Smooth muscle cell (in vitro differentiated cells): Measurements from ENCODE around the gene TBC1D30. TPM values are rescaled to one million over a fixed set of nuclear protein-coding genes. Genes with fewer than 3 reads are reported as not detected.
A peak's percentile ranks its signal among the peaks of the same experiment; 100 is the strongest.

ENCODE experiments used
- DNase-seq: peaks from one replicate; lab custom pipeline; 2025; ENCODE audit not compliant: unreplicated experiment; lab: John Stamatoyannopoulos, UW
- H2AFZ ChIP-seq: fragments of 200-600 bp; sonication (generic); 2 replicates; pipeline ENCODE4 v1.6.0; 2016; ENCODE audit warnings: antibody characterized with exemption, low read depth, mild to moderate bottlenecking
- H3F3A ChIP-seq: fragments of 200-600 bp; sonication (generic); 2 replicates; pipeline ENCODE4 v1.6.0; 2017; ENCODE audit warnings: antibody characterized with exemption, low read depth
- H3K27ac ChIP-seq: fragments of 200-600 bp; sonication (generic); 2 replicates; pipeline ENCODE4 v1.5.1; 2016; ENCODE audit warnings: low read depth, mild to moderate bottlenecking
- H3K27me3 ChIP-seq: fragments of 200-600 bp; sonication (generic); 2 replicates; pipeline ENCODE4 v1.6.1; 2016; ENCODE audit warnings: low read depth, mild to moderate bottlenecking
- H3K36me3 ChIP-seq: fragments of 200-600 bp; sonication (generic); 2 replicates; pipeline ENCODE4 v1.5.1; 2016; ENCODE audit warnings: low read depth
- H3K4me1 ChIP-seq: fragments of 200-600 bp; sonication (generic); 2 replicates; pipeline ENCODE4 v1.5.1; 2016; ENCODE audit warnings: low read depth
- H3K4me2 ChIP-seq: fragments of 200-600 bp; sonication (generic); 2 replicates; pipeline ENCODE4 v1.6.0; 2016; ENCODE audit warnings: mild to moderate bottlenecking
- H3K4me3 ChIP-seq: fragments of 200-600 bp; sonication (generic); 2 replicates; pipeline ENCODE4 v1.5.1; 2016; ENCODE audit warnings: mild to moderate bottlenecking
- H3K79me2 ChIP-seq: fragments of 200-600 bp; sonication (generic); 2 replicates; pipeline ENCODE4 v1.6.0; 2016; ENCODE audit warnings: low read depth, mild to moderate bottlenecking
- H3K9ac ChIP-seq: fragments of 200-600 bp; sonication (generic); 2 replicates; pipeline ENCODE4 v1.6.0; 2016; ENCODE audit warnings: low read depth
- H3K9me3 ChIP-seq: fragments of 200-600 bp; sonication (generic); replicated peaks from 2 replicates; pipeline ENCODE4 v1.5.1; 2016; ENCODE audit warnings: low read depth
- H4K20me1 ChIP-seq: fragments of 200-600 bp; sonication (generic); 2 replicates; pipeline ENCODE4 v1.6.0; 2016; ENCODE audit warnings: low read depth
- CTCF ChIP-seq: fragments of 200-600 bp; sonication (generic); IDR thresholded peaks from 2 replicates; pipeline ENCODE4 v1.5.1; 2017; ENCODE audit warnings: borderline replicate concordance, mild to moderate bottlenecking, antibody characterized with exemption; ENCODE audit not compliant: insufficient read depth, poor library complexity, severe bottlenecking
- WGBS: methylation state at CpG from one replicate; pipeline ENCODE4 v1.1.7; 2016; ENCODE audit warnings: low lambda C conversion rate; 5-methylcytosine and 5-hydroxymethylcytosine counted together
- polyA plus RNA-seq: library from polyadenylated mRNA; unstranded; fragments of >200 nt; fragmentation: Nextera tagmentation; extraction: Ambion mirVana; gene quantifications from 2 replicates; pipeline ENCODE4 v1.2.1, GENCODE V29; 2016
- total RNA-seq: library from RNA; depleted of rRNA; stranded (reverse); fragments of >200 nt; gene quantifications from 2 replicates; pipeline ENCODE4 v1.2.3, GENCODE V29; 2014

The TBC1D30 gene
- total and polyA plus RNA-seq, 2 experiments from 2014 or later: 0.67 to 2.3 TPM

- DNase-seq: no peak
- Histone ChIP-seq H3K9me3 (peaks cover 3% of the 10 kb centered on the region), H3F3A (no peaks in the 10 kb centered on the region), H2AFZ (no peak overlapping the region), H3K27me3 (peaks cover 88% of the 10 kb centered on the region), H3K36me3 (no peaks in the 10 kb centered on the region), H4K20me1 (no peaks in the 10 kb centered on the region), H3K4me1 (no peaks in the 10 kb centered on the region), H3K4me2 (peak overlapping the region; percentile 20), H3K4me3 (peak overlapping the region; percentile 9), H3K27ac (no peak overlapping the region), H3K79me2 (no peaks in the 10 kb centered on the region), H3K9ac (no peak overlapping the region)
- no peak for TF ChIP-seq CTCF
- WGBS: 6% methylated on average over 19 of the region's 19 CpGs
These were observed 1.8 kb downstream of the TBC1D30 start for GRCh38 chr12:64826234-64826633.

GRCh38 chr12:64828713-64829112 is 4.3 kb downstream of the TBC1D30 start:
- H3K4me1 ChIP-seq: no peaks in the 10 kb centered on the region
- no peaks in the 10 kb centered on the region for H3K9me3 ChIP-seq
- no peak for TF ChIP-seq CTCF
- no peaks in the 10 kb centered on the region for H4K20me1 ChIP-seq
- H3K27ac ChIP-seq: no peak overlapping the region
- H3K27me3 ChIP-seq: peaks cover 71% of the 10 kb centered on the region
- H2AFZ ChIP-seq: no peak overlapping the region
- WGBS: 85% methylated on average over 6 of the region's 6 CpGs
- no peak for DNase-seq
- H3F3A ChIP-seq: no peaks in the 10 kb centered on the region
- H3K4me2 ChIP-seq: no peak overlapping the region
- H3K4me3 ChIP-seq: no peak overlapping the region
- no peaks in the 10 kb centered on the region for H3K36me3 ChIP-seq
- no peaks in the 10 kb centered on the region for H3K79me2 ChIP-seq
- H3K9ac ChIP-seq: no peak overlapping the region

- Histone ChIP-seq H3K36me3 (no peaks in the 10 kb centered on the region), H3K27ac (no peak overlapping the region), H3K4me1 (no peaks in the 10 kb centered on the region), H2AFZ (no peak overlapping the region), H3K9me3 (no peaks in the 10 kb centered on the region), H3K4me3 (no peak overlapping the region), H3F3A (no peaks in the 10 kb centered on the region), H3K4me2 (no peak overlapping the region), H3K79me2 (no peaks in the 10 kb centered on the region), H3K9ac (no peak overlapping the region), H3K27me3 (peaks cover 19% of the 10 kb centered on the region), H4K20me1 (no peaks in the 10 kb centered on the region)
- TF ChIP-seq CTCF: no peak
- DNase-seq: no peak
- WGBS: 81% methylated on average over 3 of the region's 3 CpGs
These were observed 9.5 kb downstream of the TBC1D30 start for GRCh38 chr12:64833928-64834327.

GRCh38 chr12:64835901-64836300 is 11.5 kb downstream of the TBC1D30 start:
- no peak overlapping the region for H3K27ac ChIP-seq

More at GRCh38 chr12:64835901-64836300, 11.5 kb downstream of the TBC1D30 start:
- H3K36me3 ChIP-seq: no peaks in the 10 kb centered on the region
- WGBS: 87% methylated on average over 4 of the region's 4 CpGs
- H3K4me3 ChIP-seq: peak overlapping the region; percentile 21
- H3K9me3 ChIP-seq: no peaks in the 10 kb centered on the region
- H3K79me2 ChIP-seq: no peaks in the 10 kb centered on the region
- no peaks in the 10 kb centered on the region for H3F3A ChIP-seq
- no peak overlapping the region for H3K4me2 ChIP-seq
- peaks cover 2% of the 10 kb centered on the region for H3K27me3 ChIP-seq
- H3K9ac ChIP-seq: no peak overlapping the region
- H4K20me1 ChIP-seq: no peaks in the 10 kb centered on the region
- no peaks in the 10 kb centered on the region for H3K4me1 ChIP-seq
- H2AFZ ChIP-seq: no peak overlapping the region
- no peak for DNase-seq
- TF ChIP-seq CTCF: no peak
